NCI-H2227 treated with DMSO at 0.1 percent for 48 hours (cell line): ENCODE results near the gene CFAP251.
"Not testable (repeated sequence)": the region's sequence is repeated elsewhere in the genome, so short reads cannot be mapped to it uniquely, and the experiment has no call there.

ENCODE experiments used
- DNase-seq: peaks from one replicate; lab custom pipeline; 2025; lab: John Stamatoyannopoulos, UW

Gene CFAP251

GRCh38 chr12:122029620-122030423 lies 111.4 kb downstream of the CFAP251 start:
- no peak for DNase-seq

DNA sequence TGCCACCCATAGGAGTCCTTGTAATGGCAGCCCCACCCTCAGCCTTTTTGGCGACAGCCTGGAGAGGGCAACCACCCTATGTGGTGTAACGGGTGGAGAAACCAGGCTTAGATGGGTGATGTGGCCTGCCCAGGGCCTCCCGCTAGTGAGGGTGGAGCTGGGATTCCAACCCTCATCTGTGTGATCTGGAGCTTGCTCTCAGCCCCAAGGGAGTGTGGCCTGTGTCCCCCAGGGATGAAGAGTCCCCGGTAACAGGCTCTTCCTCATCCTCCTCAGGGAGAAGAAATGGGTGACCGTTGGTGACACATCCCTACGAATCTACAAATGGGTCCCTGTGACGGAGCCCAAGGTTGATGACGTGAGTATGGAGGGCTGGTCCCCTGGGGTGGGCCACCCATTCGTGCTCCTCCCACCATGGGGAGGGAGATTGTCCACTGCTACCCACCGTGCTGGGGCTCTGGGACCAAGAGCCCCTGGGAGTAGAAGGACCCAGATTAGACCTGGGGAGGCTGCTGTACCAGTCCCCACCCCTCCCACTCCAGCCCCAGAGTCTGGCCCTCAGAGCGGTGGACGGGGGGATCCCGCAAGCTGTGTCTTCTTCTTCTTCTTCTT lies 112.1 kb downstream of the CFAP251 start:
- DNase-seq: no peak

DNA sequence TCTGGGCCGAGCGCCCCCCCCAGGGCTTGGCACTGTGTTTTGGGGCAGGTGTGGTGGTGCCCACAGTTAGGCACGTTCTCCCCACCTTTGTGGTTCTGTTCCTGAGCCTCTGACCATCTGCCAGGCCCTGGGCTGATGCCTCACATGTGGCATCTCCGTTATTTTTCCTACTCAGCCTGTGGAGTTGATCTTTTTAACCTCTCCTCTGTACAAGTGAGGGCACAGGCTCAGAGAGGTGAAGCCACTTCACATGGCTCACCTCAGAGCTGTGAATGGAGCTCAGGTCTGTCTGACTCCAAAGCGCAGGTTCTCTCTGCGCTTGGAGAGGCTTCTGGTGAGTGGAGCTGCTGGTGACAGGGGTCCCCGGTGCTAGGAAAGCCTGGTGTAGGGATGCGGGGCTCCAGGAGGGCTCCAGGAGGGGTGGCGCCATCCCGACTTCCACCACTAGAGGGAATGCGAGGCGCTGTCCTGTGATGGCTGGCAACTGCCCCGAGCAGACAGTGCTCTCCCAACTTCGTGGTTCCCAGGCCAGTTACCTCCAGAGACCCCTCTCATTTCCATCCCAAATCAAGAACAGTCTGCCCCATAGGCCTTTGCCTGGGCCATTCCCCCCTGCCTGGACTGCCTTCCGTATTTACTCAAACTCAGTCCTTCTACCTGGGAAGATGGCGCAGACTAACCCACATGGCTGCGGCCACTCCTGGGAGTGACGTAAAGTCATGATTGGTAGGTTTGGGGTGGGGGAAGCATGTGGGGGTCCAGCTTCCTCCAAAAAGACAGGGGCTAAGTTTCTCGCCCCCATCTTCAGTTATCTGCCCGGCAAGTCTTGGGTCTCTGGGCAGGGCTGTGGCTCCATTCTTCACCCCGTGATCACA lies 113.2 kb downstream of the CFAP251 start:
- no peak for DNase-seq

- no peak for DNase-seq
Measured at GRCh38 chr12:122032580-122032979, 114.2 kb downstream of the CFAP251 start.

DNA sequence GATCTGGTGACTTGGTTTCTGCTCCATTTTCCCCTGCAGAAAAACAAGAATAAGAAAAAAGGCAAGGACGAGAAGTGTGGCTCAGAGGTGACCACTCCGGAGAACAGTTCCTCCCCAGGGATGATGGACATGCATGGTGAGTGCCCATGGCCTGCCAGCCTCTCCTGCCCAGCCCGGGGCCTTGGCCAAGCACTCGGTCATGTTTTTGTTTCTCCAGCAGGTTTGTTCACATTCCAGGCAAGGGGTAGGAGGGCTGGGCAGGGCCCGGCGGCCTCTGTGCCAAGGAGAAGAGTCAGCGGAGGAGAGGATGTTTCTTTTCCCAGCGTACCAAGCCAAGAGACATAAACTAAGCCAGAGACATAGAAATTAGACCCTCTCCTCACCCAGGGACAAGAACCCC lies 116.9 kb downstream of the CFAP251 start:
- no peak for DNase-seq

DNA sequence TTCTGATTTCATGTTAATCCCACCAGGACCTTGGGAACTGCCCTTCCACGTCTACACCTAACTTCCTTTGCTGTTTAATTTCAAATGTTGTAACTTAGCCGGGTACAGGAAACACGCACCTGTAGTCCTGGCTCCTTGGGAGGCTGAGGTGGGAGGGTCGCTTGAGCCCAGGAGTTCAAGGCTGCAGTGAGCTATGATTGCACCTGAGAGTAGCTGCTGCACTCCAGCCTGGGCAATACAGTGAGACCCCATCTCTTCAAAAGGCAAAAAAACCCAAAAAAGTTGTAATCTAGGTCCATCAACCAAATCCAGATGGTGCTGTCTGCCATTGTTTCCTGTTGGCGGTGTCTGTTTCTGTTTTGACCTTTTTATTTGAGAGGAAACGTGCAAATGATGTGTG lies 117.8 kb downstream of the CFAP251 start:
- DNase-seq: no peak

DNA sequence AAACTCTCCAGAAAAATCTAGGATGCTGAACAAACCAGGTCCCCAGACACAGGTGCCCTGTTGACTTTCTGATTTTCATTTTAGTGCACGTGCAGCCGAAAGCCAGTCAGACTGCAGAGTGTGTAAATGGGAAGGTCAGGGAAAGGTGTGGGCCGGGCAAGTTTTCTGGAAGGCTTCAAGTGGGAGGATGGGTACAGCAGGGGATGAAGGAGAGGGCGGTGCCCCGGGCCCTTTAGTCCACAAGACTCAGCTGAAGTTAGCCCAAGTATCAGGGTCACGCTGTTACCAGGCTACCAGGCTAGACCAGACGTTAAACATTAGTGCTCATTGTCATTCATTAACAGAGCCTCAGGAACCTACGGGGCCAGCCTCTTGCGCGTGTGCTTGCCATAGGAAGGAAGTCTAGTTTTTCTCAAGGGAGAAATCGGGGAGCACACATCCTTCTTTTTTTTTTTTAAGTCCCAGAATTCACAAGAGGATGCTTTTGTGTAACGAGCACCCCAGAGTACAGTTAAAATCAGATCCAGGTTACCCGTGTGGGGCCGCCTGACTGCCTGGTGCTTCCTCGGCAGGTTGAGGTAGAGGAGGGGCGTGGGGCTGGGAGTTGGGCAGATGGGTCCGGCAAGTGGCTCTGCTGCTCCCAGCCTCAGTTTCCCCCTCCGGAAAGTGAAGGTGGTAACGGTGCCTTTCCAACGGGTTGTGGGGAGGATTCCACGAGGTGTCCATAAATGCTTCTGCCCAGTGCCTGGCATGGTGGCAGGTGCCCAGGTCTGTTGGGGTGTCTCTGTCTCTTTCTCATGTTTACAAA lies 122.4 kb downstream of the CFAP251 start:
- DNase-seq: no peak

- not testable (repeated sequence) for DNase-seq
Measured at GRCh38 chr12:122041458-122041857, 123.1 kb downstream of the CFAP251 start.

DNA sequence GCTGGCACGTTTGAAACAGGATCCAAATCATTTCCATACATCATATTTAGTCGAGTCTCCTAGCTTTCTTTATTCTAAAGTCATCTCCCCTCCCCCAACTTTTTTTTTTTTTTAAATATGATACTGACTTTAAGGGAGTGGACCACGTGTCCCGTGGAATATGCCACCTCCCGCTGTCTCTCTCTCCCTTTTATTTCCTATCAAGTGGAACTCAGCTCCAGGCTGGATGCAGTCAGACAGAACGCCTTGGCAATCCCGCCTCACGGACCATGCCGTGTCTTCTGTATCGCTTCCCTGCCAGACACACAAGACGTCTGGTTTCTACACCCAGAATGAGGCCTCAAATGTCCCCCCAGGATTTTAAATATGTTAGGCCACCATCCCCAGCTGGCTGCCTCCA lies 124.5 kb downstream of the CFAP251 start:
- no peak for DNase-seq

DNA sequence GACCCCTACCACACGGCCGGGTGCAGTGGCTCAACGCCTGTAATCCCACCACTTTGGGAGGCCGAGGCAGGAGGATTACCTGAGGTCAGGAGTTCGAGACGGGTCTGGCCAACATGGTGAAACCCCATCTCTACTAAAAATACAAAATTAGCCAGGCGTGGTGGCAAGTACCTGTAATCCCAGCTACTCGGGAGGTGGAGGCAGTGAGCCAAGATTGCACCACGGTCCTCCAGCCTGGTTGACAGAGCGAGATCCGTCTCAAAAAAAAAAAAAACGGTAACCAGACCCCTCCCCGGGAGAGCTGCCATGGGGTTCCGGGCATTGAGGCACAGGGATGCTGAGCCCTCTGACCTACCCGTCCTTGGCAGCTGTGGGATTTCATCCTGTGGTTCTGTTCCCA lies 125.1 kb downstream of the CFAP251 start:
- no peak for DNase-seq

DNA sequence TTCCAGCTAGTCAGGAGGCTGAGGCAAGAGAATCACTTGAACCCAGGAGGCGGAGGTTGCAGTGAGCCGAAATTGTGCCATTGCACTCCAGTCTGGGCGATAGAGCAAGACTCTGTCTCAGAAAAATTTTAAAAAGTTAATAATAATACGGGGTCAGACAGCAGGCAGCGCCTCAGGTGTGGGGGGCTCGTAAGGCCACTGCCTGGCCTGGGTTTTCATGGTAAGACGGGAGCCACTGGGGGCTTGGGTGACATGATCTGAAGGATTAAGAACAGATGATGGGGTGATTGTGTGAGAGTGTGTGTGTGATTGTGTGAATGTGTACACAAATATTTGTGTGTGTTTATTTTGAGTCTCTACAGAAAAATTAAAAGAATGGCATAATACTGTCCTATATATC lies 126.9 kb downstream of the CFAP251 start:
- DNase-seq: no peak

DNA sequence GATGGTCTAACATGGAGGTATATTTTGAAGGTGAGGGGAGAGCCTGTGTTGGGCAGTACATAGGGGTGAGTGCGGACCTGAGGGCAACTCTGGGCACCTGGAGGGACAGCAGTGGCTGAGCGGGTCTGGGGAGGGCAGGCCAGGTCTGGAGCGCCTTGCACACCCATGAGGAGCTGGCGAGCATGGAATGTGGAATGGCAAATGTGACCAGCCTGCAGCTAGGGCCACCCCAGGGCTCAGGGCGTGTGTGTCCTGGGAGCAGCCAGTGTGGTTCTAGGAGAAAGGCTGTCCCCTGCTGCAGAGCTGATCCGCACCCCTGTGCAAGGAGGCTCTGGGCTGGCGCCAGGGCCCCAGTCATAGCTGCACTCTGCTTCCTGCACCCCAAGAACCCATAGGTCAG lies 127.8 kb downstream of the CFAP251 start:
- no peak for DNase-seq

GRCh38 chr12:122048151-122048550 lies 129.8 kb downstream of the CFAP251 start:
- no peak for DNase-seq

DNA sequence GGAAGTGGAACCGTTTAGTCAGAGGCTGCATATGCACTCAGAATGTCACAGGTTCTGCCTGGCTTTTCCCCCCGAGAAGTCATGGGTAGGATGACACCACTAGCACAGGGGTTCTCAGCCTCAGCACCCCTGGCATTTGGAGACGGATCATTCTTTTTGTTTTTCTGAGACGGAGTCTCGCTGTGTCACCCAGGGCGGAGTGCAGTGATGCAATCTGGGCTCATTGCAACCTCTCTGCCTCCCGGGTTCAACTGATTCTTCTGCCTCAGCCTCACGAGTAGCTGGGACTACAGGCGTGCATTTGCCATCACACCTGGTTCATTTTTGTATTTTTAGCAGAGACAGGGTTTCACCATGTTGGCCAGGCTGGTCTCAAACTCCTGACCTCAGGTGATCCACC lies 131.4 kb downstream of the CFAP251 start:
- no peak for DNase-seq

DNA sequence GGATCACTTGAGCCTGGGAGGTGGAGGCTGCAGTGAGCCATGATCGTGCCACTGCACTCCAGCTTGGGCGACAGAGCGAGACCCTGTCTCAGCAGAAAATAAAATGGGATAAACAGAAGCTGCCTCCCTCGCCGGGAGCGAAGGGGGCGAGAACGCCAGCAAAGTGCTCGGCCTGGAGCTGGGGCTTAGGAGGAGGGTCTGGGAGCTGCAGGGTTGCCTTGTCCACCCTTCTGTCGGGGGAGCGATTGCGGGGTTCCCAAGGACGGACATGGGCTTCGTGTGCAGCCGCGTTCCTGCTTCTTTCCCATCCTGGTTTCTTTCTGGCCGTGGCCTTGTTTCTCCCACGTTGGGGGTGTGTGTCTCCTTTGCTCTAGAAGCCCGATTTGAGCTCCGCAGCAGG lies 132.3 kb downstream of the CFAP251 start:
- no peak for DNase-seq

GRCh38 chr12:122051231-122051876 lies 133.0 kb downstream of the CFAP251 start:
- no peak for DNase-seq

- no peak for DNase-seq
Measured at GRCh38 chr12:122052285-122052684, 133.9 kb downstream of the CFAP251 start.
